GM12873 (cell line): ENCODE measurements around the gene RAB27B.

Experiments used
- TF ChIP-seq, protein P1 (sequence below): IDR thresholded peaks from 2 replicates; pipeline ENCODE4 v1.5.1; 2012; ENCODE audit warnings: low read depth, mild to moderate bottlenecking, moderate library complexity, low read length, control low read depth; ENCODE audit not compliant: insufficient read depth; ENCODE audit errors: missing control alignments

RAB27B gene

DNA sequence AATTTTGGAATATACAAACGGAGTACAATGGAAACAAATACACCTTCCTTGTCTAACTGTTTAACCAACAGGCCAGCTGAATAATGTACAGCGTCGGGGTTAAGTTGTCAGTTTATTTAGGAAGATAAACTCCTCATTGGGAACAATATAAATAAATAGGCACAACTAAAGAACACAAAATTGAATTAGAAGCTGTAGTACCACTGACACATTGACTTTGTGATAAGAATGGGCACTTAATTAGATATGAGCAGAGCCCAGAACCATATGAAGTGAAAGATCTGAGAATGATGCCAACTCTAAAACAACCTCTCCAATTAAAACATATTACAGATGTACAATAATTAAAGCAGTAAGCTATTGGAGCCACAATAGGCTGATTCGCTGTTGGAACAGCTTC is 86.5 kb downstream of the RAB27B start:
- TF ChIP-seq, protein P1, sequence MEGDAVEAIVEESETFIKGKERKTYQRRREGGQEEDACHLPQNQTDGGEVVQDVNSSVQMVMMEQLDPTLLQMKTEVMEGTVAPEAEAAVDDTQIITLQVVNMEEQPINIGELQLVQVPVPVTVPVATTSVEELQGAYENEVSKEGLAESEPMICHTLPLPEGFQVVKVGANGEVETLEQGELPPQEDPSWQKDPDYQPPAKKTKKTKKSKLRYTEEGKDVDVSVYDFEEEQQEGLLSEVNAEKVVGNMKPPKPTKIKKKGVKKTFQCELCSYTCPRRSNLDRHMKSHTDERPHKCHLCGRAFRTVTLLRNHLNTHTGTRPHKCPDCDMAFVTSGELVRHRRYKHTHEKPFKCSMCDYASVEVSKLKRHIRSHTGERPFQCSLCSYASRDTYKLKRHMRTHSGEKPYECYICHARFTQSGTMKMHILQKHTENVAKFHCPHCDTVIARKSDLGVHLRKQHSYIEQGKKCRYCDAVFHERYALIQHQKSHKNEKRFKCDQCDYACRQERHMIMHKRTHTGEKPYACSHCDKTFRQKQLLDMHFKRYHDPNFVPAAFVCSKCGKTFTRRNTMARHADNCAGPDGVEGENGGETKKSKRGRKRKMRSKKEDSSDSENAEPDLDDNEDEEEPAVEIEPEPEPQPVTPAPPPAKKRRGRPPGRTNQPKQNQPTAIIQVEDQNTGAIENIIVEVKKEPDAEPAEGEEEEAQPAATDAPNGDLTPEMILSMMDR: no peak

DNA sequence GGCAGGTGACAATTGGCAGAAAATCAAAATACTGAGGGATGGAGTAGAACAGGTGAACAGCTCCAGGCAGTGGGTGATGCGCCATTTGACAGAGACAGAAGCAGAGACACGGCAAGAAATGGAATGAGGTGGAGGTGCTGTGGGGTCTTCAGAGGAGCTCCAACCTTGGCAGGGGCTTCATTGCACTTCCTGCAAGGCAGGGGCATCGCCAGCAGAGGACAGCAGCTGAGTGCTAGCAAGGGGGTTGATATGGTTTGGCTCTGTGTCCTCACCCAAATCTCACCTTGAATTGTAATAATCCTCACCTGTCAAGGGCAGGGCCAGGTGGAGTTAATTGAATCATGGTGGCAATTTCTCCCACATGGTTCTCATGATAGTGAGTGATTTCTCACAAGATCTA is 88.2 kb downstream of the RAB27B start:
- TF ChIP-seq, protein P1: peak; percentile 37

DNA sequence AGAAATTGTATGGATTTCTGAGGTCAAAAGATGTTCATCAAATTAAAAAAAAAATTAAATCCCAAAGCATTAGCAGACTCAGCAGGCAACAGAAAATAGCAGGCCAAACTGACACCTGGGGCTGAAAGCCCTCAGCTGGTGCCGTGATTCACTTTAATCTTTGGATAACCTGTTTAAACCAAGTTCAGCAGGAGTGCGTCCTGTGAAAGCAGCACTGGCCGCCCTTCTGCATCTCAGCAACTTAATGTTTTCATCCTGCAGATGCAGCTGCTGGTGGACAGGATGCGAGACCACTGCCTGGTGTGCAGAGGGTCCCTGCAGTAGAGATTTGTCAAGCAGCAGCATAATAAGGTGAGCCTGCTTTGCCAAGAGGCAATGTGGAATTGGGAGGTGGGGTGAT is 89.8 kb downstream of the RAB27B start:
- TF ChIP-seq, protein P1: no peak

DNA sequence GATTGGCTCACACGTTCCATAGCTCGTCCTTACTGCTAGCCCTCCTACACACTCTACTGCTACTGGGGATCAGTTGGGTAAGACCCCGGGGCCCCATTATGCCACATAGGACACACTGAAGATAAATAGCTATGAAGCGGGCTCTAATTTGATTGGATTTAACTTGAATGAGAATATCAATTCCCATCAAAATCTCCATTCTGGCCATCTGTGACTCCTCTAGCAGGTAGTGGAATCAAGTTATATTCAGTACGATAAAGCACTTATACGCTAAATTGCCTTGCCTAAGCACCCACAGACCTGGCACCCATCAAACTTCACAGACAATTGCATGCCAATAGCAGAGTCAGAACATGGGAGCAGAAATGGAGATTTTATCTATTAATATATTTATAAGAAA is 91.1 kb downstream of the RAB27B start:
- TF ChIP-seq, protein P1: no peak

DNA sequence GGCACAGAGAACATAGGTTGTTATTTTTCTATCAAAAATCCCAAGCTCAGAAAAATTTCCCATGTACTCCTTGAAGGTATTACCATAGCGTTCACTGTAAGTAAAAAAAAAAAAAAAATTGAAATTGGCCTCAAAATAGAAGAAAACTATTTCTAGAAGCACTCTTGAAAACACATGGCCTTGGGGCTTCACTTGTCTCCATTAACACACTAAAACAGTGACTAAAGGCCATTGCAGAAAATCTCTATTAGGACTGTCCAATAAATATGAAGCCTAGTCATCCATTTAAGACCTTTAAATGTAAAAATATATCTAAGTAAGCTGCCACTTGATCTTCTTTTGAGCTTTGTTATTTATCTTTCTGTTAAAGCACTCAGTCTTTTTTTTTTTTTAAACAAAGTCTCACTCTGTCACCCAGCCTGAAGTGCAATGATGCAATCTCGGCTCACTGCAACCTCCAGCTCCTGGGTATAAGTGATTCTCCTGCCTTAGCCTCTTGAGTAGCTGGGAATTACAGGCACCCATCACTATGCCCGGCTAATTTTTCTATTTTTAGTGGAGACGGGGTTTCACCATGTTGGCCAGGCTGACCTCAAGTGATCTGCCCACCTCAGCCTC is 95.2 kb downstream of the RAB27B start:
- TF ChIP-seq, protein P1: no peak

DNA sequence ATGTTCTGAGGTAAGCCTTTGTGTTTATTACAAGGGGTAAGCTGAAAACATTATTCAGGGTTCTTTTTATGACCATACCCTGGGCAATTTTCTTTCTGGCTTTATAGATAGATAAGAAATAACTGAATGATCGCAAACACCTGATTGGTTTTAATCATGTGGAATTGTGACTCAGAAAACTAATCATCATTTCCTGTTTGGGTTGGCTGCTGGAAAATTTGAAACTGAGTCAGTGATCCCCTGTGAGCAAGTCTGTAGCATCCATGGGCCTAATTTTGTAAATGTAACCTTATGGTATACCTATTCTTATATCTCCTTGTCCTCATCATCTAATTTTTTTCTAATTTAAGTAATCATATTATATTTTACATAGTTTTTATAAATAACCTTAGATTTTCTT is 96.7 kb downstream of the RAB27B start:
- TF ChIP-seq, protein P1: no peak

DNA sequence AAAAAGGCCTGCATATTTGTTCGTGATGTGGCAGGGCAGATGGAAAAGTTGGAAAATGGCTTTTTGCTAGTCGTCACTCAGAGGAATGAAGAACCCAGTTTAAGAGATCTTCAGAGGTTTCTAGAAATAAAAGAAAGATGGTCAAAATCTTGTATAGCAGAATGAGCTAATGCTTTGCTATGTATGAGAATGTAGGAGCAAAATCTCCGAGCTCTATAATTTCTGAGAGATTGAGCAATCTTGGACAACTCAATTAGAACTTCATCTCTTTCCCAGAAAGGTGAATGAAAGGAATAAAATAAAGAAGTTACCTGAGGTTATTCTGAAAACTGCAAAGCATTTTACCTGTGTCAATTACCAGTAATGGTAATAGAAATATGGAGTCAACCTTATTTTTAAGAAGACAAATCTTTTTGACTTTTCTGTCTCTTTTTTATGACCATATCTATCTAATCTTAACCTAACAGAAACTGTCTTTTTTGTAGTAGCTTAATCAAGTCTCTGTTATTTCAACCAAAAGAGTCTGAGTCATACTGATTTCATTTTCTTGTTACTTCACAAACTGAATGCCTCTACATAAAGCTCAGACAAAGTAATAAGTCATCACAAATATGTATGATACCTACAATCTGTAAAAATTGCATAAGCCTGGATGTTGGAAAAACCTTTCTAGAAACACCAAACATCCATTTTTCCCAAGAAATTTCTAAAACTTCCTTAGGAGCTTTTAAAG is 98.5 kb downstream of the RAB27B start:
- TF ChIP-seq, protein P1: no peak
